Skeletal muscle tissue (tissue), 4 donors: Measurements from ENCODE around the gene NUTM2F. TPM values are rescaled to one million over a fixed set of nuclear protein-coding genes. Genes with fewer than 3 reads are reported as not detected.
"Not testable (repeated sequence)": the region's sequence is repeated elsewhere in the genome, so short reads cannot be mapped to it uniquely, and the experiment has no call there.

Source experiments
- H3K27ac ChIP-seq: one replicate; pipeline ENCODE4 v1.7.0; 2013; ENCODE audit warnings: mild to moderate bottlenecking, low read depth, low read length, inconsistent platforms
- H3K27me3 ChIP-seq, 3 donors: one replicate each; pipeline ENCODE4 v1.7.0; 2013; ENCODE audit warnings: low read length in 3 of 3; ENCODE audit not compliant: control insufficient read depth in 3 of 3, insufficient read depth in 3 of 3
- H3K36me3 ChIP-seq, 3 donors: one replicate each; pipeline ENCODE4 v1.7.0; 2013; ENCODE audit warnings: low read length in 3 of 3; ENCODE audit not compliant: control insufficient read depth in 3 of 3, insufficient read depth in 3 of 3
- H3K4me1 ChIP-seq, 3 donors: one replicate each; pipeline ENCODE4 v1.7.0; 2013; ENCODE audit warnings: low read length in 3 of 3, mild to moderate bottlenecking in 3 of 3; ENCODE audit not compliant: control insufficient read depth in 3 of 3, insufficient read depth in 3 of 3
- H3K4me3 ChIP-seq, 3 donors: one replicate each; pipeline ENCODE4 v1.7.0; 2013; ENCODE audit warnings: low read length in 3 of 3
- H3K9ac ChIP-seq, 3 donors: one replicate each; pipeline ENCODE4 v1.7.0; 2013; ENCODE audit warnings: low read length in 3 of 3, mild to moderate bottlenecking in 3 of 3, moderate library complexity in 2 of 3, low read depth in 1 of 3
- H3K9me3 ChIP-seq, 3 donors: one replicate each; pipeline ENCODE4 v1.7.0; 2013; ENCODE audit warnings: low read length in 3 of 3; ENCODE audit not compliant: control insufficient read depth in 3 of 3
- total RNA-seq: library from RNA; depleted of rRNA; stranded (reverse); fragments of >200 nt; gene quantifications from one replicate; pipeline ENCODE4 v1.2.3, GENCODE V29; 2014
- donor health status: Osteomylitis.

NUTM2F gene
- total RNA-seq, 1 donor from 2014 or later = not detected

GRCh38 chr9:94281101-94281500, 47.3 kb downstream of the NUTM2F start:
- H3K4me3 ChIP-seq = no peak overlapping the region
- no peak overlapping the region for H3K27ac ChIP-seq
- H3K36me3 ChIP-seq = peaks cover 0 to 14% (median 9%) of the 10 kb centered on the region in 3 donors
- no peaks in the 10 kb centered on the region for H3K9me3 ChIP-seq
- no peaks in the 10 kb centered on the region for H3K27me3 ChIP-seq
- H3K9ac ChIP-seq = no peak overlapping the region
- H3K4me1 ChIP-seq = no peaks in the 10 kb centered on the region

- Histone ChIP-seq H3K36me3 (peaks cover 0 to 14% (median 9%) of the 10 kb centered on the region in 3 donors), H3K9me3 (no peaks in the 10 kb centered on the region), H3K27me3 (no peaks in the 10 kb centered on the region), H3K4me3 (no peak overlapping the region), H3K27ac (no peak overlapping the region), H3K4me1 (no peaks in the 10 kb centered on the region), H3K9ac (no peak overlapping the region)
These were observed 47.9 kb downstream of the NUTM2F start for GRCh38 chr9:94280409-94280989.

- no peaks in the 10 kb centered on the region for H3K27me3 ChIP-seq
- no peaks in the 10 kb centered on the region for H3K4me1 ChIP-seq
- H3K9ac ChIP-seq = no peak overlapping the region
- no peaks in the 10 kb centered on the region for H3K9me3 ChIP-seq
- no peak overlapping the region for H3K4me3 ChIP-seq
- H3K36me3 ChIP-seq = peaks cover 0 to 14% (median 9%) of the 10 kb centered on the region in 3 donors
- H3K27ac ChIP-seq = no peak overlapping the region
These were observed 50.4 kb downstream of the NUTM2F start for GRCh38 chr9:94277885-94278536.

GRCh38 chr9:94277029-94277428, 51.4 kb downstream of the NUTM2F start:
- H3K9me3 ChIP-seq, H3K9ac ChIP-seq, H3K27ac ChIP-seq, H3K27me3 ChIP-seq, H3K4me1 ChIP-seq, H3K4me3 ChIP-seq: not testable (repeated sequence)
- peaks cover 0 to 14% (median 9%) of the 10 kb centered on the region in 3 donors for H3K36me3 ChIP-seq

- H3K9ac ChIP-seq = peak overlapping the region in 1 of 3 donors; percentile 54
- no peaks in the 10 kb centered on the region for H3K36me3 ChIP-seq
- no peak overlapping the region for H3K27ac ChIP-seq
- no peaks in the 10 kb centered on the region for H3K27me3 ChIP-seq
- H3K4me3 ChIP-seq = no peak overlapping the region
- H3K4me1 ChIP-seq = no peaks in the 10 kb centered on the region
- H3K9me3 ChIP-seq = no peaks in the 10 kb centered on the region
These were observed 58.4 kb downstream of the NUTM2F start for GRCh38 chr9:94270009-94270408.

- no peak overlapping the region for H3K9ac ChIP-seq
- H3K4me3 ChIP-seq = no peak overlapping the region
- H3K4me1 ChIP-seq = no peaks in the 10 kb centered on the region
- no peaks in the 10 kb centered on the region for H3K9me3 ChIP-seq
- no peaks in the 10 kb centered on the region for H3K27me3 ChIP-seq
- H3K27ac ChIP-seq = no peak overlapping the region
- H3K36me3 ChIP-seq = no peaks in the 10 kb centered on the region
These were observed 59.2 kb downstream of the NUTM2F start for GRCh38 chr9:94269264-94269663.

Other genes with a start within 250 kb of the NUTM2F start
- gene PTPDC1, start 244.2 kb downstream of the NUTM2F start, total RNA-seq = 11.0 TPM
- 3.7 TPM for gene ZNF169, start 69.3 kb downstream of the NUTM2F start, total RNA-seq
- not detected for gene PCAT7, start 226.4 kb upstream of the NUTM2F start, total RNA-seq